ENCODE data around the gene GALNT10. TPM values are rescaled to one million over a fixed set of nuclear protein-coding genes. Genes with fewer than 3 reads are reported as not detected.

The GALNT10 gene
- total and polyA plus RNA-seq, 2 of the 8 experiments (the other 6 are each of a cell fraction or from before 2014, with no cell fraction given), result 4.6 to 15.5 TPM

GRCh38 chr5:154377754-154378533 is 187.4 kb downstream of the GALNT10 start:
- Histone ChIP-seq H4K8ac (ENCODE audit: extremely low read depth, insufficient read depth, low read length) (no peak overlapping the region), H3K79me2 (ENCODE audit: control insufficient read depth in 1 of 2, insufficient read depth in 2 of 2, low read length in 2 of 2) (no peaks in the 10 kb centered on the region), H3K9ac (replicated peaks in 1 of 4; ENCODE audit: extremely low read depth in 1 of 4, low read depth in 3 of 4, low read length in 3 of 4) (no peak overlapping the region), H4K91ac (replicated peaks; ENCODE audit: insufficient read length, low read length) (no peak overlapping the region), H3K23me2 (ENCODE audit: low read depth, low read length) (no peaks in the 10 kb centered on the region), H3K4ac (replicated peaks; ENCODE audit: insufficient read length, low read depth, low read length) (no peak overlapping the region), H2BK12ac (ENCODE audit: low read depth, low read length) (no peak overlapping the region), H3K79me1 (ENCODE audit: low read depth, low read length) (no peaks in the 10 kb centered on the region), H3K27me3 (replicated peaks in 1 of 4; ENCODE audit: control insufficient read depth in 3 of 4, extremely low read depth in 1 of 4, insufficient read depth in 3 of 4, low read length in 3 of 4) (no peaks in the 10 kb centered on the region), H2AK5ac (ENCODE audit: low read depth, low read length) (no peak overlapping the region), H3K9me3 (ENCODE audit: insufficient read depth in 2 of 2, low read depth in 1 of 2, low read length in 1 of 2) (no peaks in the 10 kb centered on the region), H4K5ac (ENCODE audit: insufficient read length, low read depth, low read length) (no peak overlapping the region), H3K23ac (ENCODE audit: insufficient read length) (no peak overlapping the region), H2BK15ac (ENCODE audit: low read length) (no peak overlapping the region), H3K4me3 (ENCODE audit: extremely low read depth in 1 of 4, insufficient read depth in 2 of 4, low read depth in 3 of 4, low read length in 4 of 4) (no peak overlapping the region), H2BK120ac (replicated peaks; ENCODE audit: low read depth, low read length) (no peak overlapping the region), H2BK5ac (ENCODE audit: low read depth, low read length) (no peak overlapping the region), H2BK20ac (ENCODE audit: low read length) (no peak overlapping the region), H2AFZ (ENCODE audit: low read length) (no peak overlapping the region), H3K14ac (ENCODE audit: insufficient read length) (no peak overlapping the region), H3K4me1 (replicated peaks in 1 of 4; ENCODE audit: control insufficient read depth in 3 of 4, insufficient read depth in 4 of 4, low read length in 3 of 4) (no peaks in the 10 kb centered on the region), H3K56ac (replicated peaks; ENCODE audit: insufficient read length, low read depth, low read length) (no peak overlapping the region), H3K36me3 (ENCODE audit: control insufficient read depth in 2 of 4, insufficient read depth in 4 of 4, low read length in 3 of 4) (no peaks in the 10 kb centered on the region), H3K27ac (ENCODE audit: low read depth, low read length) (no peak overlapping the region), H4K20me1 (replicated peaks in 1 of 2; ENCODE audit: control insufficient read depth in 1 of 2, insufficient read depth in 2 of 2, low read length in 2 of 2) (no peaks in the 10 kb centered on the region), H3K4me2 (ENCODE audit: insufficient read depth in 1 of 2, low read depth in 2 of 2, low read length in 2 of 2) (no peak overlapping the region), H3K18ac (ENCODE audit: extremely low read depth, low read length) (no peak overlapping the region)
- DNase-seq (ENCODE audit: low read depth in 1 of 2, low spot score in 2 of 2), result no peak
- TF ChIP-seq SRF (IDR thresholded peaks at IDR 0.05; ENCODE audit: low read depth, low read length) (no peak), POLR2AphosphoS5 (IDR thresholded peaks at IDR 0.05; ENCODE audit: low read depth, low read length) (no peak), NANOG (IDR thresholded peaks at IDR 0.05; ENCODE audit: insufficient read depth, low read depth, low read length, poor library complexity, severe bottlenecking) (no peak), SP1 (IDR thresholded peaks at IDR 0.05; ENCODE audit: low read depth, low read length) (no peak), JUND (IDR thresholded peaks at IDR 0.05; ENCODE audit: low read length) (no peak)
- ChIA-PET POLR2A (ENCODE audit: partially characterized antibody) (no interaction called here), CTCF (ENCODE audit: partially characterized antibody) (interaction anchor here (0.7 to 1.8 kb wide), 4 partner anchors 10 to 868 kb away, joined by 3 to 6 read pairs (median 4); no protein-coding TSS in a partner anchor)
- no peak for FAIRE-seq
- WGBS, 2 experiments (ENCODE audit: extremely low coverage in 1 of 2, insufficient coverage in 1 of 2, insufficient read length in 1 of 2, insufficient replicate concordance in 2 of 2, low coverage in 1 of 2, low lambda C conversion rate in 2 of 2, missing lambda C conversion rate in 1 of 2), result 83% methylated on average over 4 of the region's 4 CpGs; no CpG with 5 or more reads in 1 of the 2 experiments
